Activated CD4-positive, alpha-beta memory T cell treated with anti-CD3 and anti-CD28 coated beads for 36 hours (primary cell): ENCODE results near the gene PDZD7. TPM values are rescaled to one million over a fixed set of nuclear protein-coding genes. Genes with fewer than 3 reads are reported as not detected.

Experiments used
- CTCF ChIA-PET: fragments of 350-600 bp; sonication (Branson Sonifier 250); formaldehyde crosslinking; loops from one replicate; lab custom pipeline; 2021; ENCODE audit warnings: antibody characterized with exemption, inconsistent platforms; lab: Charles Lee
- POLR2A ChIA-PET: fragments of 350-600 bp; sonication (Branson Sonifier 250); formaldehyde crosslinking; loops from one replicate; lab custom pipeline; 2021; ENCODE audit warnings: antibody characterized with exemption; lab: Charles Lee
- DNase-seq: peaks from one replicate; pipeline ENCODE4 v3.0.0-alpha.2; 2020
- H3K27ac Mint-ChIP-seq: one replicate; pipeline ENCODE4 v1.8.0; 2021; ENCODE audit warnings: mixed read lengths
- H3K27me3 Mint-ChIP-seq: one replicate; pipeline ENCODE4 v1.8.0; 2021; ENCODE audit warnings: mixed read lengths
- H3K36me3 Mint-ChIP-seq: one replicate; pipeline ENCODE4 v1.8.0; 2021; ENCODE audit warnings: mixed read lengths
- H3K4me1 Mint-ChIP-seq: one replicate; pipeline ENCODE4 v1.8.0; 2021; ENCODE audit warnings: low read depth, mixed read lengths
- H3K4me3 Mint-ChIP-seq: one replicate; pipeline ENCODE4 v1.8.0; 2021; ENCODE audit warnings: mild to moderate bottlenecking, mixed read lengths
- H3K9me3 Mint-ChIP-seq: one replicate; pipeline ENCODE4 v1.8.0; 2021; ENCODE audit warnings: mixed read lengths
- intact Hi-C: fragments of 100-400 bp; cut with micrococcal nuclease; formaldehyde crosslinking; loops from one replicate; pipeline ENCODE4 v1.15.1; 2023
- total RNA-seq, 2 experiments: library from RNA; stranded (reverse); gene quantifications; one replicate each; pipeline ENCODE4 v1.2.3, GENCODE V29; 2021

The PDZD7 gene
- total RNA-seq, result under 1 TPM; 0.31 to 0.93 TPM

DNA sequence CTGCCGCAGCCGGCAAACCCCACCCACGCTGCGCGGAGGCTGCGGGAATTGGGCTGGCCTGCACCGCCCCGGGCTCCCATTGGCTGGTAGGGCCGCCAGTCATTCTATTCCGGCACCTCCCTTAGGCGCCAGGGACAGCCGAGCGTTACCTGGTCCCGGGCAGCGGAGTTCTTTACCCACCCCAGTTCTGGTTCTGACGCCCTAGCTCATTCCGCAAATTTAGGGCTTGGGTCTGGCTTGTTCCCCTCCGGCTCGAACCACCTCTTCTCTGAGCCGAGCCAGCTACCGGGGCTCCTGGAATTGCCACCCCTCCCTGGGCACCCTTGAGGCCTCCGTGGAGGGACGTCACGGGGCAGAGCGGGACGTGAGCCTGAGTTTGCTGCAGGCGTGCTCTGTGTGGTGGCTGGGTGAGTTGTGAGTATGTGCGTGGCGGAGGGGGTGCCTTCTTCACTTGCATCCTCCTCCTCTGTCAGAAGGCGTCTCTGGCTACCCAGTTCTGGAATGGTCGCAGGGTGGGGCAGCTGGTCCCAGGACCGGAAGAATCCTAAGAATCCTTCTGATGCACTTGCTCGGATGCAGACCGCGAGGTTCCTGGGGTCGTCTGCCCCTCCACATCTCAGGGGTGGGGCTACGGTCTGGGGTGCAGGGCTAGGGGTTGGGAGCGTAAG lies at the start of gene PDZD7, which contains the start of gene SFXN3:
PDZD7 (minus strand) TSS at position 2 of the 668 bp plus-strand sequence. CDS start 910 bp downstream, outside the sequence.
SFXN3 (plus strand) TSS at position 107 of the 668 bp plus-strand sequence. CDS start 3,461 bp downstream, outside the sequence.
- Mint-ChIP-seq H3K9me3 (no peaks in the 10 kb centered on the region), H3K4me3 (peak within 1 kb of the TSS; percentile 79), H3K36me3 (peaks cover 6% of the 10 kb centered on the region), H3K4me1 (peaks cover 17% of the 10 kb centered on the region), H3K27me3 (no peaks in the 10 kb centered on the region), H3K27ac (peak within 1 kb of the TSS; percentile 84)
- POLR2A ChIA-PET, result interaction anchor here (0.9 to 3.0 kb wide), 9 partner anchors 11 to 45 kb away, joined by 3 to 14 read pairs (median 5); partner anchors contain the start of genes KAZALD1 and LZTS2
- peak; percentile 98 for DNase-seq
- CTCF ChIA-PET, result interaction anchor here (0.6 to 28.4 kb wide), 16 partner anchors 11 to 752 kb away, joined by 3 to 559 read pairs (median 4); partner anchors contain the start of genes KAZALD1, LZTS2 and NPM3
- intact Hi-C loops, result loop anchor here (2.0 to 5.0 kb wide), 2 partner anchors 18 to 119 kb away; partner anchors contain the start of gene SLF2

DNA sequence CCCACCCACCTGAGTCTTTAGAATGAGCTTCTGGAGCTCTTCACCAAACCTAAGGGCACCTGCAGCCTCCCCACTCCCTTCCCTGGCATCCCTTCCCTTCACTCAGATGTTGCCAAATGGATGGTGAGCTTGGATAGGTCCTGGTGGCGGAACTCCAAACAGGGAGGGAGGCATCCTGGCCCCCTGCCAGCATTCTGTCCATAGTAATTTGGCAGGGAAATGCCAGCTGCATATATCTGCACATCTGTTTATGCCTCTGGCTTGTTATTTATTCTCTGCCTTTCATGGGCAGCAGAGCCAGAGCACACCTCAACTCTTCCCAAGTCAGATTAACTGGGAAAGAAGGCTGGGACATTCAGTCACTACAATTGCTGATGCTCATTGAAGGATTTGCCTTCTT lies 48.9 kb upstream of the PDZD7 start:
- H3K36me3 Mint-ChIP-seq, result no peaks in the 10 kb centered on the region
- peaks cover 48% of the 10 kb centered on the region for H3K27me3 Mint-ChIP-seq
- DNase-seq, result no peak
- H3K27ac Mint-ChIP-seq, result no peak overlapping the region
- H3K4me3 Mint-ChIP-seq, result no peak overlapping the region
- ChIA-PET CTCF (interaction anchor here (0.7 to 1.6 kb wide), 5 partner anchors 17 to 82 kb away, joined by 3 to 7 read pairs (median 3); no protein-coding TSS in a partner anchor), POLR2A (no interaction called here)
- no peaks in the 10 kb centered on the region for H3K9me3 Mint-ChIP-seq
- H3K4me1 Mint-ChIP-seq, result peaks cover 2% of the 10 kb centered on the region
- intact Hi-C loops, result no loop called here

- CTCF ChIA-PET, result interaction anchor here (1.0 to 1.2 kb wide), 4 partner anchors 16 to 35 kb away, joined by 3 to 5 read pairs (median 4); no protein-coding TSS in a partner anchor
- Mint-ChIP-seq H3K4me1 (peaks cover 3% of the 10 kb centered on the region), H3K9me3 (no peaks in the 10 kb centered on the region), H3K4me3 (no peak overlapping the region), H3K27ac (no peak overlapping the region), H3K36me3 (no peaks in the 10 kb centered on the region), H3K27me3 (peaks cover 53% of the 10 kb centered on the region)
- POLR2A ChIA-PET, result no interaction called here
- intact Hi-C loops, result no loop called here
- no peak for DNase-seq
Measured at GRCh38 chr10:101076630-101077029, 45.7 kb upstream of the PDZD7 start.

DNA sequence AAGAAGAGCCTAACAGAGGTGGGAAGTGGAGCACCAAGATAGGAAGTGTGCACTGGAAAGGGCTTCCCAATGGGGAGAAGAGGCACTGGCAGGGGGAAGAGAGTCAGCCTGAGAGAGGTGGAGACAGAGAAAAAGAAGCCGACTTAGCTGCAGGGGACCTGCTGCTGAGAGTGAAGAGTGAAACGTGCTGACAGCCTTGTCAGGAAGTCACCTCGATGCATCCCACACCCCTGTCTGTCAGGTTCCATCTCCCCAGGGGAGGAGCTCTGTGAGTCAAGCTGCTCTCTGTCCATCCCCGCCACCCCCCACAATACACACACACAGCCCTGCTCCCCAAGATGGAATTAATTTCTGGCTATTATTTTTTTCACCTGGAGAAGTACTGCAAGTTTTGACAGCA lies 44.8 kb upstream of the PDZD7 start:
- POLR2A ChIA-PET, result no interaction called here
- CTCF ChIA-PET, result interaction anchor here (1.0 to 2.9 kb wide), 7 partner anchors 15 to 66 kb away, joined by 3 to 12 read pairs (median 5); no protein-coding TSS in a partner anchor
- H3K27ac Mint-ChIP-seq, result no peak overlapping the region
- intact Hi-C loops, result no loop called here
- no peak overlapping the region for H3K4me3 Mint-ChIP-seq
- H3K4me1 Mint-ChIP-seq, result peaks cover 6% of the 10 kb centered on the region
- no peak for DNase-seq
- H3K9me3 Mint-ChIP-seq, result no peaks in the 10 kb centered on the region
- no peaks in the 10 kb centered on the region for H3K36me3 Mint-ChIP-seq
- peaks cover 47% of the 10 kb centered on the region for H3K27me3 Mint-ChIP-seq

- H3K4me3 Mint-ChIP-seq, result no peak overlapping the region
- peaks cover 6% of the 10 kb centered on the region for H3K4me1 Mint-ChIP-seq
- ChIA-PET CTCF (interaction anchor here (0.7 to 2.9 kb wide), 5 partner anchors 10 to 68 kb away, joined by 3 to 12 read pairs (median 4); no protein-coding TSS in a partner anchor), POLR2A (no interaction called here)
- no peaks in the 10 kb centered on the region for H3K36me3 Mint-ChIP-seq
- intact Hi-C loops, result no loop called here
- peaks cover 40% of the 10 kb centered on the region for H3K27me3 Mint-ChIP-seq
- H3K27ac Mint-ChIP-seq, result no peak overlapping the region
- H3K9me3 Mint-ChIP-seq, result no peaks in the 10 kb centered on the region
- no peak for DNase-seq
Measured at GRCh38 chr10:101073631-101074030, 42.7 kb upstream of the PDZD7 start.

DNA sequence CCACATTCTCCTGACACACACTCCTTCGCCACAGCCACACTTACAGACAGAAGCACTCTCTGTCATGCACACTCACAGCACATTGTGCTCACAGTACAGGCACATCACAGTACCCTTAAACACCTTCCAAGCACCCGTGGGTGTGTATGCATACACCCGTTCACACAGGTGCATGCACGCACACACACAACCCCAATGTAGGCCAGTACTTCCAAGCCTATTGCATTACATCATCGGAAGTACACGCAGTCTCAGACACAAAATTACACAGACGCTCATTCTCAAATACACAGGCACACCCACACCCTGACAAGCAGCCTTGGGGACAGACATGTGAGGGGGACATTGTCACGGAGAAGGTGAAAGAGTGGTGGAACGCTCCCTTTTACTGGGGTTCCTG lies 42.0 kb upstream of the PDZD7 start:
- H3K9me3 Mint-ChIP-seq, result no peaks in the 10 kb centered on the region
- peaks cover 35% of the 10 kb centered on the region for H3K27me3 Mint-ChIP-seq
- DNase-seq, result no peak
- no peak overlapping the region for H3K4me3 Mint-ChIP-seq
- peaks cover 6% of the 10 kb centered on the region for H3K4me1 Mint-ChIP-seq
- no peaks in the 10 kb centered on the region for H3K36me3 Mint-ChIP-seq
- intact Hi-C loops, result no loop called here
- POLR2A ChIA-PET, result no interaction called here
- no peak overlapping the region for H3K27ac Mint-ChIP-seq
- CTCF ChIA-PET, result interaction anchor here (1.4 kb wide), 1 partner anchor 31 kb away, joined by 4 read pairs; no protein-coding TSS in a partner anchor

DNA sequence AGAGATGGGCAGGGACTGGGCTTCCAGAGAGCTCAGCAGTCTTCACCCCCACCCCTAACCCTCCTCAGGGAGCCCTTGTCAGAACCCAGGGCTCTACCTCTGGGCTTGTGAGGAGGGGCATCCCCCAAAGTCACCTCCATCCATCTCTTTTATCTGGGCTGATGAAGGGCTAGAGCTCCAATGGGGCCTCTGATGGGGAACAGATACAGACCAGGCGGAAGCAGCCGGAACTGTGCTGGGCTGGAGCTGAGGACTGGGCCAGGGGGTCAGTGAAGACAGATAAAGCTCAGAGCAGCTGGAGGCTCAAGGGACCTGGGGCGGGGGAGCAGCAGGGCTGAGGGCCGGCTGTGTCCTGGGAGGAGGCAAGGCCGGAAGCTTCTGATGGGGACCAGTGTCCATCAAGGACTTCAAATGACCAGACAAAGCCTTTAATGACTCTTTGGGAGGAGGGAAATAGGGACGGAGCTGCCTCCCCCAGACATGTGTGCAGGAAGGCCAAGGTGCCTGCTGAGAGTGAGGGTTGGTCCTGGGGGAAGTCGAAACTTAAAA lies 41.0 kb upstream of the PDZD7 start:
- no peak overlapping the region for H3K4me3 Mint-ChIP-seq
- DNase-seq, result no peak
- H3K27ac Mint-ChIP-seq, result no peak overlapping the region
- peaks cover 42% of the 10 kb centered on the region for H3K27me3 Mint-ChIP-seq
- peaks cover 6% of the 10 kb centered on the region for H3K4me1 Mint-ChIP-seq
- POLR2A ChIA-PET, result no interaction called here
- intact Hi-C loops, result no loop called here
- no peaks in the 10 kb centered on the region for H3K9me3 Mint-ChIP-seq
- CTCF ChIA-PET, result interaction anchor here (1.1 to 16.0 kb wide), 8 partner anchors 9 to 82 kb away, joined by 3 to 559 read pairs (median 4); partner anchors contain the start of genes PDZD7 and SFXN3
- no peaks in the 10 kb centered on the region for H3K36me3 Mint-ChIP-seq

DNA sequence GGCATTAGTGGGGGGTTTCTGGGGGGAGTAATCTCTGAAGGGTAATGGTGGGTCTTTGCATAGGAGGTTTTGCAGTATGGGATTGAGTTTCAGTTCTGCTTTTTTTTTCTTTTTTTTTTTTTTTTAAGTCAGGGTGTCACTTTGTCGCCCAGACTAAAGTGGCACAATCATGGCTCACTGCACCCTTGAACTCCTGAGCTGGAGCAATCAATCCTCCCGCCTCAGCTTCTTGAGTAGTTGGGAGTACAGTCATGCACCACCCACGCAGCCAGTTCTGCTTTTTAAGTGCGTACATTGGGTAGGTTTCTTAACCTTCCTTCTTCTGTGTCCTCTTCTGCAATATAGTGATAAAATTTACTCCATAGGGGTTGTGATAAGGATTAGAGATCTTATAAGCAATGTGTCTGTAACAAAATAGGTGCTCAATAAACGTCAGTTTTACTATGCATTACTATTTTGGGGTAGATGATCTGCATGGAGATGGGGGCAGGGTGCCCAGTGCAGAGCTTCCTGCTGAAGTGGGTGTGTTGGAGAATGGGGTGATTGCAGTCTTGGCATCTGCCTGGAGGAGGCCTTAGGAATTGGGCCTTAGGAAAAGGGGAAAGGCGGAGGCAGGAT lies 40.4 kb upstream of the PDZD7 start:
- POLR2A ChIA-PET, result no interaction called here
- Mint-ChIP-seq H3K4me1 (peaks cover 9% of the 10 kb centered on the region), H3K27me3 (peaks cover 41% of the 10 kb centered on the region), H3K27ac (no peak overlapping the region), H3K4me3 (no peak overlapping the region), H3K9me3 (no peaks in the 10 kb centered on the region), H3K36me3 (no peaks in the 10 kb centered on the region)
- CTCF ChIA-PET, result interaction anchor here (1.1 to 16.0 kb wide), 8 partner anchors 8 to 81 kb away, joined by 3 to 559 read pairs (median 4); partner anchors contain the start of genes PDZD7 and SFXN3
- peak; percentile 45 for DNase-seq
- intact Hi-C loops, result no loop called here

GRCh38 chr10:101070098-101070497 lies 39.2 kb upstream of the PDZD7 start:
- Mint-ChIP-seq H3K27ac (no peak overlapping the region), H3K27me3 (peaks cover 38% of the 10 kb centered on the region), H3K4me3 (no peak overlapping the region)

GRCh38 chr10:101069441-101069840 lies 38.5 kb upstream of the PDZD7 start:
- Mint-ChIP-seq H3K4me3 (no peak overlapping the region), H3K4me1 (peaks cover 12% of the 10 kb centered on the region), H3K9me3 (no peaks in the 10 kb centered on the region), H3K36me3 (no peaks in the 10 kb centered on the region), H3K27me3 (peaks cover 43% of the 10 kb centered on the region), H3K27ac (no peak overlapping the region)
- no peak for DNase-seq
- POLR2A ChIA-PET, result no interaction called here
- intact Hi-C loops, result loop anchor here (10.0 kb wide), 1 partner anchor 285 kb away; the partner anchor contains the start of gene BTRC
- CTCF ChIA-PET, result interaction anchor here (0.6 to 16.0 kb wide), 7 partner anchors 11 to 72 kb away, joined by 3 to 559 read pairs (median 12); partner anchors contain the start of genes PDZD7 and SFXN3

More at GRCh38 chr10:101070098-101070497, 39.2 kb upstream of the PDZD7 start:
- no peak for DNase-seq
- Mint-ChIP-seq H3K4me1 (peaks cover 12% of the 10 kb centered on the region), H3K36me3 (no peaks in the 10 kb centered on the region), H3K9me3 (no peaks in the 10 kb centered on the region)
- ChIA-PET CTCF (interaction anchor here (1.1 to 16.0 kb wide), 5 partner anchors 11 to 71 kb away, joined by 3 to 559 read pairs (median 44); partner anchors contain the start of genes PDZD7 and SFXN3), POLR2A (no interaction called here)
- intact Hi-C loops, result no loop called here

DNA sequence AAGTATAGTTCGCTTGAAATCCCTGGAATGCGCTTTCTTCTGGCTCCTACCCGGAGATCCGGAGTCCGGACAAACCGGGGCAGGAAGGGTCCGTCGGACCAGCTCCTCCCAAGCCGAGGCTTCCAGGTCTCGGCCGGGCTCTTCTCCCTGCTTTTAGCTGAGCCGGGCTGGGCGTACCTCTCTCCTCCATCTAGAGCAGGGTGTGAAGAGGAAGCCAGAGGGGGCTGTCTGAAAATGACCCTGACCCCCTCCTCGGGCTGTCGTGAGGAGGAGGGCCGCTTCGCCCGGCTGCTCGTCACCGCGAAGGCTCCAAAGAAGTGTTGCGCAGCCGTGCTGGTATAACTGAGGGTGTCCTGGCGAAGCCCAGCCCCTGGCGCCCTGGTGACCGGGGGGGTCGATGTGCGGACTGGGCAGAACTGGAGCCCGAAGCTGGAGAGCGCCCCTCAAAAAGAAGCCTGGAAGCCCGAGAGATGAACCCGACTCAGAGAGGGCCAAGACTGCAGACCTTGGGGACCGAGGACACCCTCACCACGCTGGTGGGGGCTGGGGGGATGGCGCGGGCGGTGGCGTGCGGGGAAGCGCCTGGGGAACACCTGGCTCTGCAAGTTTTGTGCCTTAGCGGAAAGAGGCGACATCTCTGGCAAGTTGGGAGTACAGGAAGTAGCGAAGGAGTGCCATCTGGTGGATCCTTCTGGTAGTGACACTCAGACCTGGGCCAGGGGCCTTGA lies 36.6 kb upstream of the PDZD7 start:
- H3K36me3 Mint-ChIP-seq, result no peaks in the 10 kb centered on the region
- H3K27ac Mint-ChIP-seq, result no peak overlapping the region
- peak overlapping the region; percentile 73 for H3K4me3 Mint-ChIP-seq
- peaks cover 12% of the 10 kb centered on the region for H3K4me1 Mint-ChIP-seq
- H3K9me3 Mint-ChIP-seq, result no peaks in the 10 kb centered on the region
- intact Hi-C loops, result loop anchor here (1.0 to 10.0 kb wide), 3 partner anchors 7 to 287 kb away; partner anchors contain the start of gene BTRC
- H3K27me3 Mint-ChIP-seq, result peaks cover 43% of the 10 kb centered on the region
- CTCF ChIA-PET, result interaction anchor here (0.6 to 16.0 kb wide), 12 partner anchors 9 to 170 kb away, joined by 3 to 559 read pairs (median 8); partner anchors contain the start of genes PDZD7 and SFXN3
- DNase-seq, result peak; percentile 87
- POLR2A ChIA-PET, result interaction anchor here (1.3 kb wide), 1 partner anchor 36 kb away, joined by 3 read pairs; no protein-coding TSS in a partner anchor
